GM19452 (cell line): ENCODE data around the gene DCAF11.
A peak's percentile ranks its signal among the peaks of the same experiment; 100 is the strongest.

ENCODE experiments used
- ATAC-seq: cut with Tn5 transposase; IDR thresholded peaks from one replicate; pipeline ENCODE4 v1.9.1; 2021; ENCODE audit not compliant: unreplicated experiment

Gene DCAF11

DNA sequence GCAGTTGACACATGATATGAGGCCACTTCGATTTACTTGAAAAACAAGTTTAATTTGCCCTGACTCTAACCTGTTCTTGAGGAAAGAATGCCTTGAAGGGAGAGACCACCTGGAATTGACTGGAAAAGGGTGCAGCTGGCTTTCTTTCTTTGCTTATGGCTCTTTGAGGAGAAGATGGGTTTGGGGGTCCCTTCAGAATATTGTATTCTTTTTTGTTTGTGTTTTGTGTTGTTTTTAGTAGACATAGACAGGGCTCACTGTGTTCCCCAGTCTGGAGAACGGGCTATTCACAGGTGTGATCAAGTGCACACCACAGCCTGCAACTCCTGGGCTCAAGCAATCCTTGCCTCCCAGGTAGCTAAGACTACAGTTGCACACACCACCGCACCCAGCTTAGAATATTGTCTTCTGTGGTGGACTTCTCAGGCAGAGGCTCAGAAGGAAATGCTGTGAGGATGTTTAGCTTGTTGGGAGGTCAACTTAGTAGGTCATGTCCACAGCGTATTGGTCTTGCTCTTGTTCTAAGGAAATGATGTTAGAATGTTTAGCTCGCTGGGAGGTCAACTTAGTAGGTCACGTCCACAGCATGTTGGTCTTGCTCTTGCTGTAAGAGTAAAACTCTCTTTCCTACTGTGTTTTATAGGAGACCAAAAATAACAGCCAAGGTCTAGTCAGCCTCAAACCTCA lies 1.7 kb downstream of the DCAF11 start:
- no peak for ATAC-seq

DNA sequence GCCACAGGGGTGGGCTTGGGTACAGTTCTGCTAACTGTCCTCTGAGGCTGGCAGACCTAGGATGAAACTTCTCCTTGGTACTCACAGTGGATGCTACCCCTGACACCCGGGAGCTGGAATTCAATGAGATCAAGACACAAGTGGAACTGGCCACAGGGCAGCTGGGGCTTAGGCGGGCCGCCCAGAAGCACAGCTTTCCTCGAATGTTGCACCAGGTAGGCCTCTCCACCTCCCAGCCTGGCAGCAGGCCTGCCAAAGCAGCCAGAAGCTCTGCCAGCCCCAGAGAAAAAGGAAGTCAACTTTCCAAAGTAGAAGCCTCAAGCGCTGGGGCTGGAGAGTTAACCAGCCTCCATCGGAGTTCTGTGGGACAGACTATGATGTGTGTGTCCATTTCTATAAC lies 2.6 kb downstream of the DCAF11 start:
- no peak for ATAC-seq

DNA sequence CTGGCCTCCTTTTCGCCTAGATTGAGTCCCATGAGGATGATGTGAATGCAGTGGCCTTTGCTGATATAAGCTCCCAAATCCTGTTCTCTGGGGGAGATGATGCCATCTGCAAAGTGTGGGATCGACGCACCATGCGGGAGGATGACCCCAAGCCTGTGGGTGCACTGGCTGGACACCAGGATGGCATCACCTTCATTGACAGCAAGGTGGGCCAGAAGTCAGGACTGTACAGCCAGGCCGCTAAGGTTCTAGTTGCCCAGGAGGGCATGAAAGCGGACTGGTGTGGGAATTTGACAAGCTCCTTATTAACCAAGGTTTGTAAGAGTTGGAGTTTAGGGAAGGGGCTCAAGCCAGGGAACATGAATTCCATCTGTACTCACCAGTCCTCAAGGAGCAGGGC lies 5.1 kb downstream of the DCAF11 start:
- ATAC-seq: no peak

DNA sequence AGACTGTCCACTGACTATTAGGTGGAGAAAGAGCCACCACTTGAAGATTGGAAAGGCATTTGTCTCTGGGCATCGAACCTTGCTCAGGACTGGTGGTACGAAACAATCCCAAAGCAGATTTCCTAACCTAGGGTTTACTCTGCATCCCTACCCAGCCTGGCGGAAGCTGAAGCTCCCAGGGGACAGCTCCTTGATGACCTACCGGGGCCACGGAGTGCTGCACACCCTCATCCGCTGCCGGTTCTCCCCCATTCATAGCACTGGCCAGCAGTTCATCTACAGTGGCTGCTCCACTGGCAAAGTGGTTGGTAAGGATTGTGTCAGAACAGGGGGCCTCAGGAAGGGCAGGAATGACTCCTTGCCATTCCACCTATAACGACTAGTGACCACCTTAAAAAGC lies 6.6 kb downstream of the DCAF11 start:
- ATAC-seq: no peak

DNA sequence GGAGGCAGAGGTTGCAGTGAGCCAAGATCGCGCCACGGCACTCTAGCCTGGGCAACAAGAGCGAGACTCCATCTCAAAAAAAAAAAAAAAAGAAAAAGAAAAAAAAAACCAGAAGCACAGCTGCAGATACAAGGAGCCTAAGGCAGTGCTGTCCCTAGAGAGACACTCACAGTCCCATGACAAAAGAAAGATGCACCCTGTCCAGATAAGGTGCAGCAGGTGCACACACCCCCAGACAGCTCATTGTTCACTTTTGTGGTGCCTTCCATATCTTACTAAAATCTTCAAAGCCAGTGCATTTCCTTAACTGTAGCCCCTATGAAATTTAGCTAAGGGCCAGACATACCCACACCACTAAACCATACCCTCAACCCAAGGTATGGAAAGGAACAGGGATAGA lies 7.8 kb downstream of the DCAF11 start:
- no peak for ATAC-seq

DNA sequence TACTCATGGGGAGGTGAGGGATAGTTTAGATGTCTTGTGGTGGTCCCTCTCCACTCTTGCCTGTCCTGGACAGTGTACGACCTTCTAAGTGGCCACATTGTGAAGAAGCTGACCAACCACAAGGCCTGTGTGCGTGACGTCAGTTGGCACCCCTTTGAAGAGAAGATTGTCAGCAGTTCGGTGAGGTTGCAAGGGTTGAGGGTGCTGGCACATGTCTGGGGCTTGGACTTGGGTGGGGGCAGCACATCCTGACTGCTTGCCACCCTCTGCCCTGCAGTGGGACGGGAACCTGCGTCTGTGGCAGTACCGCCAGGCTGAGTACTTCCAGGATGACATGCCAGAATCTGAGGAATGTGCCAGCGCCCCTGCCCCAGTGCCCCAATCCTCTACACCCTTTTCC lies 8.3 kb downstream of the DCAF11 start:
- no peak for ATAC-seq

DNA sequence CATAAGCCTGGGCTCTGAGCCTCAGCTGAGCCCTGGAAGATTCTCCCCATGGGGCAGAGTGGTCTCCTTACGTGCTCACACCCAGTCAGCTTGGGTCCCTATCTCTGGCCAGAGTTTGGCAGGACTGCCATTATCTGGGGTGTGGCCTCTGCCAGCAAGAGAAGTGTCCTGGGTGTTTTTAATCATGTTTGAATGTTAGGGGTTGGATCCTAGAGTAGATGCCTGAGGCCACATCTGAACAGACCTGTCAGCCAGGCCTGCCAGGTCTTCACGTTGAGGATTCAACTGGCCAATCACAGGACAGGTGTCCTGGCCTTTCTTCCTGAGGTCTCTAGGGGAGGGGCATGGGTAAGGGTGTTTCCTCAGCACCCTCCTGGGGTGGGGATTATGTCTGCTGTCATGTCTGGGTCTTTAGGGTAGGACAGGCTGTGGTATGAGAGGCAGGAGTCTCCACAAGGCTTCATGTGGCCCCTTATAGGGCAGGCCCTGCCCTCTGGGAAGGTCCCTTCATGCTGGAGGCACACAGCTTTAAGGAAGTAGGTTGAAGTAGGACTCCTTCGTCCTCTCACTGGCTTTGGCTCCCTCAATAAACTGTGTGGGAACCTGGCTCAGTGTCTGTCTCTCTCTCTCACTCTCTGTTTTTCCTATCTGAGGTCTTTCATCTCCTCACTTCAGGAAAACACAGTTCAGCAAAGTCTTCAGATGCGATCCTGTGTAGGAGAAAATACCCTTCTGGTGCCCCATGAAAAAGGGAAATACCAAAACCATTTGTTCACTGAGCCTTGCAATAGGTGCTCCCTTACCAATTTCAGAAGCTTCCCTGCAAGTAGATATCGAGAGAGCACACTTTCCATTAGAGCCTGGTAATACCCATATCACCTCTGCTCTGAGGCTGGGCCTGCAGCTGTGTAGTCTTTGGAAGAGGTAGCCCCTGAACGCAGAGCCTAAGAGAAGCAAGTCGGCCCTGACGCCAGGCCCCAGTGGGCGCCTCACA lies 9.1 kb downstream of the DCAF11 start:
- ATAC-seq: no peak

DNA sequence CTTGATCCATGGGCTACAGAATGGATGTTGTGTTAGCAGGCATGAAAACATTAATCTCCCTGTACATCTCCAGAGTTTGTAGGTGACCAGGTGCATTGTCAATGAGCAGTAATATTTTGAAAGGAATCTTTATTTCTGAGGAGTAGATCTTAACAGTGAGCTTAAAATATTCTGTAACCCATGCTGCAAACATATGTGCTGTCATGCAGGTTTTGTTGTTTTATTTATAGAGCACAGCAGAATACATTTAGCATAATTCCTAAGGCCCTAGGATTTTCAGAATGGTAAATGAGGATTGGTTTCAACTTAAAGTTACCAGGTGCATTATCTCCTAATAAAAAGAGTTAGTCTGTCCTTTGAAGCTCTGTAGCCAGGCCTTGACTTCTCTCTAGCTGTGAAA lies 12.4 kb downstream of the DCAF11 start:
- no peak for ATAC-seq

DNA sequence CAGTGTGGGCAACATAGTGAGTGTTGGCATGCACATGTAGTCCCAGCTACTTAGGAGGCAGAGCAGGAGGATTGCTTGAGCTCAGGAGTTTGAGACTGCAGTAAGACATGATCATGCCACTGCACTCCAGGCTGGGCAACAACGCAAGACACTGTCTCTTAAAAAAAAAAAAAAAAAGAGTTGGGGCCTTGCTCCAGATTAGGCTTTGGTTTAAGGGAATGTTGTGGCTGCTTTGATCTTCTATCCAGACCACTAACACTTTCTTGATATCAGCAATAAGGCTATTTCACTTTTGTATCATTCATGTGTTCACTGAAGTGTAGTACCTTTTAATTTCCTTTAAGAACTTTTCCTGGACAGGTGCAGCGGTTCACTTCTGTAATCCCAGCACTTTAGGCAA lies 13.1 kb downstream of the DCAF11 start:
- no peak for ATAC-seq

DNA sequence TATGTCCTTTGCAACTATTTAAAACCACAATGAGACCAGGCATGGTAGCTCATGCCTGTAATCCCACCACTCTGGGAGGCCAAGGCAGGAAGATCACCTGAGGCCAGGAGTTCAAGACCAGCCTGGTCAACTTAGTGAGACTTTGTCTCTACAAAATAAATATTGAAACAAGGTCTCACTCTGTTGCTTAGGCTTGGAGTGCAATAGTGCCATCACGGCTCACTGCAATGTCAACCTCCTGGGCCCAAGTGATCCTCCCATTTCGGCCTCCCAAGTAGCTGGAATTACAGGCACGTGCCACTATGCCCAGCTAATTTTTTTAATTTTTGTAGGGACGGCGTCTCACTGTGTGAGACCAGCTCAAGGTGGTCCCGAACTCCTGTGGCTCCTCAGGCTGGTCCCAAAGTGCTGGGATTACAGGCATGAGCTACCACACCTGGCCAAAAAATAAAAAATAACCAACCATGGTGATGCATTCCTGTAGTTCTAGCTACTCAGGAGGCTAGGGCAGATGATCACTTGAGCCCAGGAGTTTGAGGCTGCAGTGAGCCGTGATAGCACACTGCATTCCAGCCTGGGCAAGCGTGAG lies 14.9 kb downstream of the DCAF11 start:
- no peak for ATAC-seq

DNA sequence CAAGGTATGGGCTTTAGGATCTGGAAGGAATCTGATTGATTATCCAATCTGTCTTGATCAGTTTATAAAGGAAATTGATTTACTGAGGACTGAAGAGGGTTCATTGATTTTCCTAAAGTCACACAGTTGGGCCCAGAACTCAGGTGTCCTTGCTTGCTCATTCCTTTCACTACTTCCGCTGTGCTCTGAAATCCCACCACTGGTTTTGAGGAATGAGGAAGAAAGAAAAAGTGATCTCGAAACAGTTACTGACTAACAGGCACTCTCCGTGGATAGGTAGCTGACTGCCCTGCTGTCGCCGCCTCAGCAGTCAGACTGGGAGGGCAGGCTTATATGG lies 15.8 kb downstream of the DCAF11 start, which contains the start of gene FITM1:
TSS of gene FITM1 (plus strand) at position 280 of the 337 bp plus-strand sequence. CDS start 905 bp downstream, outside the sequence.
- no peak for ATAC-seq

DNA sequence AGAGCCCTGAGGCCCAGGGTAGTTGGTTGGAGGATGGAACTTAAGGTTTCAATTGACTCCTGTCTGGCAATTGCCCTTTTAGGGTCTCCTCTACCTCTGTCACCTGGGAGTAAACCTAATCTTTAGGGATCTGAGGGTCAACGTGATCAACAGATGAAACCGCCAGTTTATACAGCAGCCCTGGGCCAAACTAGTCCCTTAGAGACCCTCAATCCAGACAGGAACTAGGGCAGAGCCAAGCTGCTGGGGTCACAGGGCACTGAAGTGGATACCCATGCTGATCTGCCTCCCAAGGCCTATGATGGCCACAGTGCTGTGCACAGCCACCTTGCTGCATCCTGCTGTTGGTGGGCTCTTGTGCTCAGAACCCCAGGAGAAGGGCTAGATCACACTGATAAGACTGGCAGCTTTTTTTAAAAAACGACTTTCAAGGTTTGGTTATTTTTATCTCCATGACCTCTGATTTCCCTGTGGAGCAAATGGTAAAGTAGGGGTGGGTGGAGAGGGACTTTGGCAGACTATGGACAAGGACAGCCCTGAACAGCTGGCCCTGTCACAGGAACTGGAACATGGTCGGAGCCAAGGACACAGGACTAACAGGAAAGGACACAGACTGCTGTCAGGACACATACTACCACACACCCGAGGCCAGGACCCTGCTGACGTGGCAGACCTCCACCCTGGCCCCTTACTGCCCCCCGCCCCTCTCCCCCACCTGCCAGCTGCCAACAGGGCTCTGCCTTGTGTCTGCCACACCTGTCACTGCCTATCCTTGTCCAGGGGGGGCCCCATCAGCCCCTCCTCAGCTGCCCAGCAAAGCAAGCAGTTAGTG lies 16.4 kb downstream of the DCAF11 start:
- no peak for ATAC-seq

DNA sequence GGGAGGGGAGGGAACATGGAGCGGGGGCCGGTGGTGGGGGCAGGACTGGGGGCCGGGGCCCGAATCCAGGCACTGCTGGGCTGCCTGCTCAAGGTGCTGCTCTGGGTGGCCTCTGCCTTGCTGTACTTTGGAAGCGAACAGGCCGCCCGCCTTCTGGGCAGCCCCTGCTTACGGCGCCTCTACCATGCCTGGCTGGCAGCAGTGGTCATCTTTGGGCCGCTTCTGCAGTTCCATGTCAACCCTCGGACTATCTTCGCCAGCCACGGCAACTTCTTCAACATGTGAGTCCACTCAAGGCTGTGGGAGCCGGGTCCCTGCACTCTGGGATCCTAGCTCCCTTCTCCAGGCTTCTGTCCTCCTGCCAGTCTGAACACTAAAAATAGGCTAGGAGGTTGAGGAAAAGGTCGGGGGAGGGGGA lies 17.0 kb downstream of the DCAF11 start:
- no peak for ATAC-seq

DNA sequence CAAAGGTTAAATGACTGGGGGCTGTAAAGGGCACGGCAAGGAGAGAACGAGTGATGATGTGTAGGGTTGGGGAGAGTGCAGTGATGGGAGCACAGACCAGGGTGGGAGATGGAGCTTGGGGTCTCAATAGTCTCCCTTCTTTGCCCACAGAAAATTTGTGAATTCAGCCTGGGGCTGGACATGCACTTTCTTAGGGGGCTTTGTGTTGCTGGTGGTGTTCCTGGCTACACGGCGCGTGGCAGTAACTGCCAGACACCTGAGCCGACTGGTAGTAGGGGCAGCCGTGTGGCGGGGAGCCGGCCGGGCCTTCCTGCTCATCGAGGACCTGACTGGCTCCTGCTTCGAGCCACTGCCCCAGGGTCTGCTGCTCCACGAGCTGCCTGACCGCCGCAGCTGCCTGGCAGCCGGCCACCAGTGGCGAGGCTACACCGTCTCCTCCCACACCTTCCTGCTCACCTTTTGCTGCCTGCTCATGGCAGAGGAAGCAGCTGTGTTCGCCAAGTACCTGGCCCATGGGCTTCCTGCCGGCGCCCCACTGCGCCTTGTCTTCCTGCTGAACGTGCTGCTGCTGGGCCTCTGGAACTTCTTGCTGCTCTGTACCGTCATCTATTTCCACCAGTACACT lies 17.6 kb downstream of the DCAF11 start:
- no peak for ATAC-seq

DNA sequence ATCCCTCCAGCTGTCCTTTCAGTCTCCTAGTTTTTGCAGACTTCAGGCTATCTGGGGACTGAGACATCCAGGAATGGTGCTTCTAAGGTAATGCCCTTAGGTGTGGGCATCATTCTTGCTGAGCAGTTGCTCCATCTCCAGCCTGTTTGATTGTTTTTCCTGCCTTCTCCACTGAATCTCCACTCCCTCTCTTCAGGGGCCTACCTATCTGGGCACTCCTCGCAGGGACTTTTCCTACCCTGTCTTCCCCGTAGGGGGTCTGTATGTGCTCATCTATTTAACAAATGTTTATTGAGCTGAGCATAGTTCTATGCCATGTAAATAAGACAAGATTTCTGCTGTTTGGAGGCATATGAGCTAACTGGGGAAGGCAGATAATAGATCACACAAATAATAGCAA lies 18.4 kb downstream of the DCAF11 start:
- ATAC-seq: no peak

DNA sequence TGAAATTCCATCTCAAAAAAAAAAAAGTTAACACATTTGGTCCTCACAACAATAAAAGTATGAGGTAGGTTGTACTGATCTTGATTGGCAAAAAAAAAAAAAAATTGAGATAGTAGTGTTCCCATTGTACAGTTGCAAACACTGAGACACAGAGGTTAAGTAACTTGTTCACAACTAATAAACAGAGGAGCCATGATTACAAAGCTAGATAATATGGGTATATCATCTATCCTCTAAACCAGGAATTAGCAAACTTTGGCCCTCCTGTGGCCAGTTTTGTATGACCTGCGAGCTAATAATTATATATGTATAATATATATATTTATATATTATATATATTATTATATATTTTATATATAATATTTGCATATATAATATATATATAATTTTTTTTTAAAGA lies 19.2 kb downstream of the DCAF11 start:
- no peak for ATAC-seq

DNA sequence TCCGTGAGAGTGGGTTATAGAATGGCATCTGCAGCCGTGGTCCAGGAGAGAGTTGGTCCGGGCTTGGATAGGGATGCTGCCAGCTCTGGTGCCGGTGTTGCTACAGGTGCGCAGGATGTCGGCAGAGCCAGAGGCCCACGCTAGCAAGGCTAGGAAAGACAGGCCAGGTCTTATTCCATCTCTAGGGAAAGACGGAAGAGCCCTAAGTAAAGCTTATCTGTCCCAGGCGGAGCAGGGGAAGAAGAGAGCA lies 20.9 kb downstream of the DCAF11 start:
- ATAC-seq: peak; percentile 4

DNA sequence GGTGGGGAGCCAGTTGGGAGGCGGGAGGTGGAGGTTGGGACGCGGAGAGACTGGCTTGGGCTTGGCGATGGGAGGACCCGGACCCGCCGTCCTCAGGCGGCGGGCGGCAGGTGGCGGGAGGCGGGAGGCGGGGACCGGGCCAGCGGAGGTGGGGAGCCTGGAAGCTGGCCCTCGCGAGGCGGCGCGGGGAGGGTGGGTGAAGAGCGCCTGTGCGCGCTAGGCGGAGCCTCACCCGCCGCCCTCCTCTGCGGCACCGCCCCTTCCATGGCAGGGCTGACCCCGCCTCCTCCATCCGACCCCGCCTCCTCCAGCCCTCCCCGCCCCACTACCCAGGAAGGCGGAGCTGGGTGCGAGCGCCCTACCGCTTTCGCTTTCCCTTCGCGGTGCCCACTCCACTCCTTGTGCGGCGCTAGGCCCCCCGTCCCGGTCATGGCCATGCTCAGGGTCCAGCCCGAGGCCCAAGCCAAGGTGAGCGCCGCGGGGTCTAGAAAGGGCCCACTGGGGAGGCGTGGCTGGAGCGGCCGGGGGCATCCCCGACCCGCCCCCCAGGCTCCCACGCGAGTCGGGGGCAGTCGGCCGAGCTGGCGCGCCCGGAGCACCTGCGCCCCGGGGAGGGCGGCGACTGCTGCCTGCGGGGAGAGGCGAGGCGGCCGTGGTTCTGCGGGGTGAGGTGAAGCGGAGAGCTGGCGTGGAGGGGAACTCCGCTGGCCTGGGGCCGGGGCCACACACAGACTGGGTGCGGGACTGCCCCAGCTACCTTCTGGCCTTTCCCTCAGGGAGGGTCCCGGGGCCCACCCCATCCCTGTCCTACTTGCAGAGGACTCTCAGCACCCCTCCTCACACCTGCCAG lies 21.5 kb downstream of the DCAF11 start, which contains the start of gene PSME1:
TSS of gene PSME1 (plus strand) at position 361 of the 850 bp plus-strand sequence. CDS start at position 430, 69 bp downstream.
- peak; percentile 83 for ATAC-seq

DNA sequence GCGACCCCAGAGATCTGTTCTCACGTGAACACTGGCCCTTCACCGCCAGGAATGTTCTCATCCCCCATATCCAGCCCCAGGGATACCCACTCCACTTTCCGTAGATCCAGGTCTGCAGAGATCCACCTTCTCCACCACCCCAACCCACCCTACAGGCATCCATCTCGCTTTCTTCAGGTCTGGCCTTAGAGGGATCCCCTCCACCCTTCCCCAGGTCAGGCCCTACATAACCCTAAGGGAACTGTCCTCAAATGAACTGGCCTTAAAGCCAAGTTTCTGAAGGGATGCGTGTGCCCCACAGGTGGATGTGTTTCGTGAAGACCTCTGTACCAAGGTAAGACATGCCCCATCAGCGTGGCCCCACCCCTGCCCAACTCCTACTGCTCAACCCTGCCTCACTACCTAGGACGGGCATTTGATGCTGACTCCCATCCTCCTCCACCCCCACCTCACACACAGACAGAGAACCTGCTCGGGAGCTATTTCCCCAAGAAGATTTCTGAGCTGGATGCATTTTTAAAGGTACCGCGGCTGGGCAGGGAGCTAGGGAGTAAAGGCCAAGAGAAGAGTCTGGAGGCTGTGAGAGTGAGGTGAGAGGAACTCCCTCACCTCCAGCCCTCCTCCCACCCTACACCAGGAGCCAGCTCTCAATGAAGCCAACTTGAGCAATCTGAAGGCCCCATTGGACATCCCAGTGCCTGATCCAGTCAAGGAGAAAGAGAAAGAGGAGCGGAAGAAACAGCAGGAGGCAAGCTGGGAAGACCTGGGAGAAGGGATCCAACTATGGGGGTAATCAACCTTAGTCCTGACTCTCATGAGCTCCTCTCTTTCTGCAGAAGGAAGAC lies 22.3 kb downstream of the DCAF11 start:
- no peak for ATAC-seq
